ENCODE results near the gene PAX7. TPM values are rescaled to one million over a fixed set of nuclear protein-coding genes. Genes with fewer than 3 reads are reported as not detected.
"Not testable (repeated sequence)": the region's sequence is repeated elsewhere in the genome, so short reads cannot be mapped to it uniquely, and the experiment has no call there.

The PAX7 gene
- total RNA-seq, 1 donor from 2014 or later, result not detected

DNA sequence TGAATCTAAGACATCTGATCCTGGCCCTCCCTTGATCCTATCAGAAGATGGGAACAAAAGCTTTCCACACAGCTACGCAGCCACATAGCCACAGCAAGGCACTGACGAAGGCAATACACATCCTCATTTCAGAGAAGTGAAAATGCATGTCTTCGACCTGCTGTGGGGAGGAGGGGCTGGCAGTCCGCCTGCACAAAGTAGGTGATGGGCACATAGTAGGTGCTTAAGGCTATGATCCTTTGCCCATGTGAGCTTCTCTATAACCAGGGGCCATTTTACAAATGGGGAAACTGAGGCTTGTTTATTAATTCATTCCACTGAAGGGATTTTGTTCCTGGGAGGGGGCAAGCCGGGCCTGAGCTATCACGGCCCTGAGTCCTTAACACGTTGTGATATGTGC lies 94.2 kb downstream of the PAX7 start:
- intact Hi-C loops (cut with micrococcal nuclease), result no loop called here

- intact Hi-C loops (cut with micrococcal nuclease), result no loop called here
Measured at GRCh38 chr1:18725231-18725895, 94.7 kb downstream of the PAX7 start.

GRCh38 chr1:18726368-18726767 lies 95.7 kb downstream of the PAX7 start:
- intact Hi-C loops (cut with micrococcal nuclease), result no loop called here

DNA sequence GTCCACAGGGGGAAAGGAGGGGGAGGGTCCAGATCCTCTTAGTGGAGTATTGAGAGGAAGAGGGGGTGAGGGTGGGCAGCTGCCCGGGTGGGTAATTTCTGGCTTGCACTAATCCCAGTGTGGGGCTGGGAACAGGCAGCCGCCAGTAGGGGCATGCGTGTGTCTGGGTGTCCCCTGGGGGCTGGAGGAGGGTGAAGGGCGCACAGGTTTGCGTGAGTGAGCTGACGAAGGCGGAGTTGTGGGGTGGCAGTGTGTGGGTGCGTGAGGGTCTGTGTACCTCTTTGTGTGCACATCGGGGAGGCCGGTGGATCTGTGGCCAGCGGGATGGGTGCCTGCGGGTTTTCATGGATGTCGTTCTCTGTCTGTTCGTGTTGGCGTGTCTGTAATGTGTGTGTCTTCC lies 97.3 kb downstream of the PAX7 start:
- intact Hi-C loops (cut with micrococcal nuclease), result no loop called here

GRCh38 chr1:18730321-18730720 lies 99.7 kb downstream of the PAX7 start:
- intact Hi-C loops (cut with micrococcal nuclease), result no loop called here

DNA sequence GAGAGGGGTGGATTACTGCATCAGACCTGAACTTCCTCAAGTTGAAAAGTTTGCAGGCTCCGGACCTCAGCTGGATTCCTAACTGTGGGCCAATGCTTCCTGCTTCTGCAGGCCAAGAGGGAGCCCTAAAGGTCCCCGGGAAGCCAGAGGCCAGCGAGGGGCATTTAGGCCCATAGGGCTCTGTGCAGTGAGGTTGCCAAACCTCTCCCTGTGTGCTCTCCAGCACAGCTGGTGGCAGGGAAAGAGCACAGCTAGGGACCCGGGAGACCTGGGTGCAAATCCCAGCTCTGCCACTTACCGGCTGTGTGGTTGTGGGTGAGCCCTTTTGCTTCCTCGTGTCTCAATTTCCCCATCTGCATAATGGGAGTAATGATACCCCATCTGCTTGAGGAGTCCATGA lies 100.5 kb downstream of the PAX7 start:
- intact Hi-C loops (cut with micrococcal nuclease), result no loop called here

- intact Hi-C loops (cut with micrococcal nuclease), result no loop called here
Measured at GRCh38 chr1:18731591-18732235, 101.1 kb downstream of the PAX7 start.

- intact Hi-C loops (cut with micrococcal nuclease), result no loop called here
Measured at GRCh38 chr1:18732686-18733085, 102.0 kb downstream of the PAX7 start.

DNA sequence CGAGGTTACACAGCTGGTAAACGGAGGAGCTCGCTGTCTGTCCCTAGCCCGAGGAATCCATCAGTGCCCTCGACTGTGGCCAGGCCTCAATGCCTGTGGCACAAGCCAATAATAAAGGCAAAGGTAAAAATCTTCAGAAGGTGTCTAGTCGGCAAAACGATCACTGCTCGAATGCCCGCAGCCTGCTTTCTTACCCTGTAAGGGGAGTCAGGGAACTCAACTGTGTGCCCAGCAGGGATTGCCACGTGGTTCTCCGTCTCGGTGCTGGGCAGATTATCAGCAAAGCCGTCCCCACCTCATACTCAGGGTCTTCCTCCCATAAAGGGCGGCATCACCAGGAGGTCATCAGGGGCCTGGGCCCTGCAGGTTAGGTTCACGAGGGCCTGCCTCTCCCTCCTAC lies 103.4 kb downstream of the PAX7 start:
- intact Hi-C loops (cut with micrococcal nuclease), result no loop called here

GRCh38 chr1:18734461-18735223 lies 104.0 kb downstream of the PAX7 start:
- intact Hi-C loops (cut with micrococcal nuclease), result no loop called here

DNA sequence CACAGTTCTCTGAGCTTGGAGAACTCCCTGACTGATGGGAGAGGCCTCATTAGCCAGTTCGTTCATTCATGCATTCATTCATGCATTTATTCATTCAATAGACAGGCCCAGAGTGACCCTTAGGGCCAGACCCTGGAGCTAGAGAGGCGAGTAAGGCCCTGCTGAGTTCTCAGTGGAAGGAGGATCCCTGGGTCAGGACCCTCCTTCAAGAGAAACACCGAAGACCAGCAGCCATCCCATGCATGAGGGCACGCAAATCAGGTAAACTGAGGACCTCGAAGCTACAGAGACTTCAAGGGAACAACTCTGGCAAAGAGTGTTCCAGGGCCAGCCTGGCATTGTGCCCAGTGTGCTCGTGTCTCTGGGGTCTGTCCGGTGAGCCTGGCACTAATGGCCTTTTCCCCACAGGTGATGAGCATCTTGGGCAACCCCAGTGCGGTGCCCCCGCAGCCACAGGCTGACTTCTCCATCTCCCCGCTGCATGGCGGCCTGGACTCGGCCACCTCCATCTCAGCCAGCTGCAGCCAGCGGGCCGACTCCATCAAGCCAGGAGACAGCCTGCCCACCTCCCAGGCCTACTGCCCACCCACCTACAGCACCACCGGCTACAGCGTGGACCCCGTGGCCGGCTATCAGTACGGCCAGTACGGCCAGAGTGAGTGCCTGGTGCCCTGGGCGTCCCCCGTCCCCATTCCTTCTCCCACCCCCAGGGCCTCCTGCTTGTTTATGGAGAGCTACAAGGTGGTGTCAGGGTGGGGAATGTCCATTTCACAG lies 104.8 kb downstream of the PAX7 start:
- intact Hi-C loops (cut with micrococcal nuclease), result no loop called here

- intact Hi-C loops (cut with micrococcal nuclease), result no loop called here
Measured at GRCh38 chr1:18736958-18737357, 106.3 kb downstream of the PAX7 start.

DNA sequence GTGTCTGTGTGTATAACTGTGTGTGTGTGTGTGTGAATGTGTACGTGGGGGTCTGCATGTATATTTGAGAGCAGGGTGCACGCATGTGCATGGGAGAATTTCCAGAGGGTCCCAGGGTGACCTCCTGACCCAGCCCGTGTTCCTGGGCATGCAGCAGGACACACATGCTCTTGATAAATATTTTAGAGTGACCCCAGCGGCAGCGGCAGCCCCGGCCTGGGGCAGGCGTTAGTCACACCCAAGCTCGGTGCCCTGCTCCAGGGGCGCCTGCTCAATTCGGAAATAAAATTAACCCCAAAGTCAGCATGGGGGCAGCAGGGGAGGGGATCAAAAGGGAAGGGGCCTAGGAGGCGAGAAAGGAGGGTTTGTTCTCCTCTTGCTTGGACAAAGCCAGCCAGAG lies 107.5 kb downstream of the PAX7 start:
- intact Hi-C loops (cut with micrococcal nuclease), result no loop called here

DNA sequence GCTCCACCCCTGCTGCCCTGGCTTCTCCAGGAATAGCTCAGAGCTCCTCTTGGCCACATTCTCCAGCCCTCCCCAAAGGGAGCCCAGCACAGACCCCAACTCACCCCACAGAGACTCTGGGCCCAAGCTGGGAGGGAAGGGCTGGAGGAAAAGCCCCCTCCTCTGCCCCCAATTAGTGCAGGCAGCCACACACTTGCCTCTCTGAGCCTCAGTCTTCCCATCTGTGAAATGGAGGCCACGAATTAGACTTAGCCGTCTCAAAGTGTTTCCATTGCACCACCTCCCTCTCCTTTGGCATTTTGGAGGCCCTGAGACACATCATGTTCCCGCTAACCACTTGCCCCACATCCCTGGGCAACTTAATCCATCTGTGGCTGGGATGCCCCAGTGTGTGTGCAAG lies 108.0 kb downstream of the PAX7 start:
- intact Hi-C loops (cut with micrococcal nuclease), result no loop called here

GRCh38 chr1:18739408-18739807 lies 108.8 kb downstream of the PAX7 start:
- intact Hi-C loops (cut with micrococcal nuclease), result no loop called here

DNA sequence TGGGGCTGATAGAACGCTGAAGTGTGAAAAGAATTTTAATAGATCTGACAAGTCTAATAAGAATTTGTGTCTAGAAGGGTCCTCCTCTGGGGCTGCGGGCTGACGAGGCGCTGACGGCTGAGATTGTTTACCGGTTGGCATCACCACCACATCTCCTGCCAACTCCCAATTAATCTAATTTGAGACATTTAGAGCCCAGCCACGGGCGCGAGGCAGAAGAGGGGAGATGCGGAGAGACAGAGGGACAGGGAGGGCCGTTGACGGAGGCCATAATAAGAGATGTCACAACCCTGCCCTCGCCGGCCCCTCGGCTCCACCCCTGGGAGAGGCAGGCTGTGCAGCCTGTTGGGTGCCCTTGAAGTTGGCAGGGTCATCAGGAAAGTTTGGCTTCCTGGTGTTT lies 109.3 kb downstream of the PAX7 start:
- intact Hi-C loops (cut with micrococcal nuclease), result no loop called here

GRCh38 chr1:18740617-18741016 lies 110.0 kb downstream of the PAX7 start:
- intact Hi-C loops (cut with micrococcal nuclease), result no loop called here

- intact Hi-C loops (cut with micrococcal nuclease), result no loop called here
Measured at GRCh38 chr1:18743233-18743632, 112.6 kb downstream of the PAX7 start.

- intact Hi-C loops (cut with micrococcal nuclease), result not testable (repeated sequence)
Measured at GRCh38 chr1:18744381-18744780, 113.7 kb downstream of the PAX7 start.

DNA sequence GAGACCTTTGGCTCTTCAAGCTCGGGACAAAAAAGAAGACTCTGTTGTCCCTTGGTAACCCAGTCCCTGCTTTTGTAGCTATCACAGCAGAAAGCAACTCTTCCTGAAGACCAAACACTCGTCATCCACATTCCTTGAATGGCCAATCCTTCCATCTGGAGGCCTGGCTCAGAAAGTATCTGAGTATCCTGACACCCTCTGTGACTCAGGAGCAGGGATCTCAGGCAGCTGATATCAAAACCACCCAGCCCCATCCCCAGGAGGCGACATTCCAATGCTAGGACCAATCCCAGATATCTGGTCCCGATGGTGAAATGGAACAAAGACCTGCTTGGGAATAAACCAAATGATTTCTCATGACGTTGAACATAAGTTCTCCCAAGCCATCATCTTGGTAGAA lies 116.3 kb downstream of the PAX7 start:
- intact Hi-C loops (cut with micrococcal nuclease), result no loop called here

DNA sequence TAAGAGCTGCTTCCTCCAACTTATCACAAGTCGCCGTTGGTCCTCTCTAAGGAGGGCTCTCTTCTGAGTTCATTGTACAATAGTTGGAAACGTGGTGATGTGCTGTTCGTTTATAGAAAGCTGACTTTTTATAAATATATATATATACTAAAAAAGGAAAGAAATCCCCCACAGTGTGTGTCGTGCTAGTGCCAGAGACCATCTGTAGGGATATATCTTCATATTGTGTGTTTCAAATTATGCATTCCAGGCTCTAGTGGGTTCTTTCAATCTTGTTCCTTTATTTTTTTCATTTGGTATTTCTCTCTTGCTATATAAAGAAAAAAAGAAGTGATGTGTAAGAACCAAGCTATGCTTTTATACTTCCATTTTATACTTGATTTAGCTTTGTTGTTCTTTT lies 117.0 kb downstream of the PAX7 start:
- intact Hi-C loops (cut with micrococcal nuclease), result no loop called here

- intact Hi-C loops (cut with micrococcal nuclease), result no loop called here
Measured at GRCh38 chr1:18748435-18748834, 117.8 kb downstream of the PAX7 start.

Measured in T-helper 1 cell treated with Interleukin-12 subunit alpha and Interleukin-12 subunit beta and Interleukin-4 antibody, amounts not matched to agents 30 ng/mL and 1 ng/mL, for 36 hours (primary cell).